Large intestine (tissue), 3 donors: ENCODE results near the gene ART1. TPM values are rescaled to one million over a fixed set of nuclear protein-coding genes. Genes with fewer than 3 reads are reported as not detected.

Experiments
- DNase-seq, 2 donors: peaks; one replicate each; pipeline versions ENCODE4 v3.0.0 to v3.0.0-alpha.2; 2013
- H3K27ac ChIP-seq: one replicate; pipeline ENCODE4 v1.5.1; 2013; ENCODE audit warnings: low read length
- H3K27me3 ChIP-seq: 2 replicates; pipeline ENCODE4 v1.6.1; 2013; ENCODE audit warnings: low read length; ENCODE audit not compliant: control insufficient read depth, insufficient read depth
- H3K36me3 ChIP-seq: 2 replicates; pipeline ENCODE4 v1.6.1; 2013; ENCODE audit warnings: low read length; ENCODE audit not compliant: control insufficient read depth, insufficient read depth
- H3K4me1 ChIP-seq: one replicate; pipeline ENCODE4 v1.6.1; 2013; ENCODE audit warnings: low read length; ENCODE audit not compliant: control insufficient read depth, insufficient read depth
- H3K4me3 ChIP-seq: one replicate; pipeline ENCODE4 v1.5.1; 2013; ENCODE audit warnings: low read length
- H3K9me3 ChIP-seq: one replicate; pipeline ENCODE4 v1.6.1; 2013; ENCODE audit warnings: mild to moderate bottlenecking, low read depth, low read length, moderate library complexity; ENCODE audit not compliant: control insufficient read depth
- WGBS: methylation state at CpG from one replicate; pipeline ENCODE4 v1.1.5; 2013; ENCODE audit warnings: low lambda C conversion rate; ENCODE audit not compliant: insufficient coverage; 5-methylcytosine and 5-hydroxymethylcytosine counted together
- polyA plus RNA-seq: library from polyadenylated mRNA; unstranded; fragments of 120-200 nt; gene quantifications from one replicate; pipeline ENCODE4 v1.2.1, GENCODE V29; 2013

The ART1 gene
- polyA plus RNA-seq, 1 donor: not detected

DNA sequence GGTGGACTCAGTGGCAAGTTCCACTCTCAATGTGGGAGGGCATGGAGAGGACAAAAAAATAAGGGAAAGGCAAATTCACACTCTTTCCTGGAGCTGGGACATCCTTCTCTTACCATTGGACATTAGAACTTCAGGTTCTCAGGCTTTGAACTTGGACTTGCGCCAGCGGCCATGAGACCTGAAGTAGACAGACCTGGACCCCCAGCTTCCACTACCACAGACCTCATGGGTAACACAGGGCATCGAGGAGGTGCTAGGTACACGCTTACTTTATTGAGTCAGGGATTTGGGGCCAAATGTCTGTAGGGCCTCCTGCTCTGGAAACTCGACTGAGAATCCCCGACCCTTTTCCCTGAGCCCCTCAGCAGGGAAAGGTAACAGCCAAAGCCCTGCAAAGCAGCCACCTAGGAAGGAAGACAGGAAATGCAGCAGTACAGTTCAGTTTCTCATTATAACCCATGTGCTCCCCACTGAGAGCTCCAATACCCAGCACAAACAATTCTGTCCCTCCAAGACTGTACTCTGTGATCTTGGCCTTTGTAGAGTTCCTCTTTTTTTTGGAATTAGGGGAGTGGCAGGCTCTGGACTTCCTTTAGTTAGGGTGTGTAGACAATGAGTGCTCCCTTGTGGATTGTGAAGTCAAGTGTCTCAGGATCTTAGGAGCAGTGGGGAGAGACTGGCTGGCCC is 20.6 kb downstream of the ART1 start:
- Histone ChIP-seq H3K27ac (no peak overlapping the region), H3K27me3 (no peaks in the 10 kb centered on the region), H3K36me3 (peaks cover 47% of the 10 kb centered on the region), H3K4me1 (no peaks in the 10 kb centered on the region), H3K4me3 (no peak overlapping the region), H3K9me3 (no peaks in the 10 kb centered on the region)
- no peak for DNase-seq
- no CpG with 5 or more reads among the region's 6 CpGs for WGBS

GRCh38 chr11:3666023-3666530 is 21.1 kb downstream of the ART1 start:
- Histone ChIP-seq H3K27me3 (no peaks in the 10 kb centered on the region), H3K4me3 (no peak overlapping the region), H3K4me1 (no peaks in the 10 kb centered on the region), H3K36me3 (peaks cover 50% of the 10 kb centered on the region), H3K9me3 (no peaks in the 10 kb centered on the region), H3K27ac (no peak overlapping the region)
- WGBS: no CpG with 5 or more reads among the region's 17 CpGs
- DNase-seq: no peak

- no peak for DNase-seq
- Histone ChIP-seq H3K36me3 (peaks cover 62% of the 10 kb centered on the region), H3K27me3 (no peaks in the 10 kb centered on the region), H3K4me1 (no peaks in the 10 kb centered on the region), H3K9me3 (no peaks in the 10 kb centered on the region), H3K4me3 (no peak overlapping the region), H3K27ac (no peak overlapping the region)
- WGBS: no CpG with 5 or more reads among the region's 89 CpGs
Observed at GRCh38 chr11:3667149-3668035, 22.5 kb downstream of the ART1 start.

DNA sequence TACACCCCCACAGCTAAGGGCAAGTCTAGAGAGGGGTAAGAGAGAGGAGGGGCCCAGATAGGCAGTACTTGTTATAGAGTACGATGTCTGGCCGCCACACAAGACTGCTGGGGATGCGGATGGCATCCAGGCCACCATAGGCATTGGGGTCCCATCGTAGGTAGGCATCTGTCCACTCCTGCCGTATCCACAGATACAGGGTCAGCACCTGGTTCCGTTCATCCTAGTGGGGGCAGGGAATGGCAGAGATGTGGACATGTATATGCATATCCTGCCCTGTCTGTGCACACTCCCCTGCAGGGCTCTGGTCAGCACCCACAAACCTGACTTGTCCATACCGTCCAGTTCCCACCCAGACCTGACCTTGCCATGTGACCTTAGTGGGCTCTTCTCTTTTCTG is 24.2 kb downstream of the ART1 start:
- Histone ChIP-seq H3K27ac (no peak overlapping the region), H3K4me1 (no peaks in the 10 kb centered on the region), H3K4me3 (no peak overlapping the region), H3K27me3 (no peaks in the 10 kb centered on the region), H3K36me3 (peaks cover 73% of the 10 kb centered on the region), H3K9me3 (no peaks in the 10 kb centered on the region)
- WGBS: no CpG with 5 or more reads among the region's 7 CpGs
- DNase-seq: no peak

DNA sequence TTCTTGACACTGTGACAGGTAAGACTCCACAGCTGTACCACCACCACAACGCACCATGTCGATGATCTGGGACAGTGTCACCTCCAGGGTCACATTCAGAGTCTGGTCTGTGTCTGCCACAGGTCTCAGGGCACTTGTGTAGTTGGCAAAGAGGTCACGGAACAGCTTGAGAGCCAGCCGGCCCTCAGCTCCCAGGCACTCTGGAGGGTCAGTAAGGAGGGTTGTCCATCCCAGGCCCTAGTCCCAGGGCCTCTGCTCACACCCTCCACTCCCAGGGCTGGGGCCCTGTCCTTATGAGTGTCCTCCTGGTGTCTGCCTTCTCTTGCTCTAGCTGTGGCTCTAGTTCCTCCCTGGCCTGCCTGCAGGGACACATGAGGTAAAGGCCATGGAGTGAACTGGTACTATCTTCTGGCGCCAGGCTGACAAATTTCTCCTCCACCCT is 24.8 kb downstream of the ART1 start:
- H3K36me3 ChIP-seq: peaks cover 75% of the 10 kb centered on the region
- no CpG with 5 or more reads among the region's 5 CpGs for WGBS
- DNase-seq: no peak
- H3K9me3 ChIP-seq: no peaks in the 10 kb centered on the region
- no peak overlapping the region for H3K4me3 ChIP-seq
- no peaks in the 10 kb centered on the region for H3K27me3 ChIP-seq
- H3K27ac ChIP-seq: no peak overlapping the region
- no peaks in the 10 kb centered on the region for H3K4me1 ChIP-seq

DNA sequence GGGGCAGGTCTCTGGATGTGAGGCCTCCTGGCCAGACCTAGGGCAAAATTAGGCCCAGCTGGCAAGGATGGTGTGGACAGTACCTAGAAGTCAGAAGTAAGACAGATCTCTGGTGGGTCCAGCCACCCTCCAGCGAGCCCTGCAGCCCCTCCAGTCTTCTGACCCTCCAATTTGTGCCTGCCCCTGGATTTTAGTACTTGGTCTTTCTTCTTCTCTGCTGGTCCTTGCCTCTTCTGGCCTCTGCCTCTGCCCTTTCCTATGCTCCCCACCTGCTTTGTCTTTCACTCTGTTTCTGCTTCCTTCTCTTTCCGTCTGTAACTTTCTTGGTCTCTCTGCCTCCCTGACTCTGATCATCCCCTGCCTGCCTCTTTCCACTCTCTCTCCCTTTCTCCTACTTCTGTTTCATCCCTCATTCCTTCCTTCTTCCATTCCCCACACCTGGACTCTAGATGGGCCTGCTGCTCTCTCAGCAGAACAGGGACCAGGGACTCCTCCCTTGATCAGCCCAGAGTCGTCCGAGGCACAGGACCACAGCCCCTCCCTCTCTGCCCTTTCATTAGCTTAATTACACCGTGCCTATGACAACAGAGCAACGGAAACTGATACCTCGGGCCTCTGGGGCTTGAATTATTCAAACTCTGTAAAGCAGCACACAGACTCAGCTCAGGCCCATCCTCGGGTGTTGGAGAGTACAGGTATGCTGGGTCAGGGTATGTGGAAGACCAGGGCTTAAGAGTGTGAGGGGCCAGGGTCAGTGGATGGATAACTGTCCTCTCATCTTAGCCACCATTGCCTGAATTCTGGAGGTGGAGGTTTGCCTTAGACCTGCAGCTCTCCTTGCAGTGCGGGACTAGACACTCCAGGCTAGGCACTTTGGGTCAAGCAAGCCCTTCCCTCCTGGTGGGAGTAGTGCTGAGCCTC is 26.7 kb downstream of the ART1 start, which contains the start of gene CHRNA10:
TSS of gene CHRNA10 (minus strand) at position 51 of the 921 bp plus-strand sequence. CDS start 72 bp downstream, outside the sequence.
- H3K27ac ChIP-seq: no peak within 1 kb of the TSS
- 73% methylated on average over 3 of the region's 9 CpGs for WGBS
- H3K4me1 ChIP-seq: no peaks in the 10 kb centered on the region
- no peak for DNase-seq
- H3K27me3 ChIP-seq: no peaks in the 10 kb centered on the region
- peaks cover 78% of the 10 kb centered on the region for H3K36me3 ChIP-seq
- no peak within 1 kb of the TSS for H3K4me3 ChIP-seq
- no peaks in the 10 kb centered on the region for H3K9me3 ChIP-seq

DNA sequence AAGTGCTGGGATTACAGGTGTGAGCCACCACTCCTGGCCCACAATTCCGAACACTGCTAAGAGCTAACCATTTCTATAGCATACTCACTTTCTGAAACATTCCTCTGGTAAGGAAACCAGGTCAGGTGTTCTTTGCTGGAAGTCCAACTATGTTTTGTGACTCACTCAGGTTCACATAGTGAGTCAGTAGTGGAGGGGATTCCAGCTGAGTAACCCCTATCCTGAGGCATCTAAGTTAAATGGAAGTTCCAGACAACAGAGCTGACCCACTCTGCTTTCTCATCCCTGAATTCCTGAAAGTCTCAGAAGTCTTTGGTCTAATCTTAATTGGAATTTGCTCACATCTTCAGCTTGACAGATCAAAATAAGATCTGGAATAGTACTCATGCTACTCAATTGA is 29.3 kb downstream of the ART1 start:
- Histone ChIP-seq H3K27ac (no peak overlapping the region), H3K4me3 (no peak overlapping the region), H3K27me3 (no peaks in the 10 kb centered on the region), H3K36me3 (peaks cover 90% of the 10 kb centered on the region), H3K4me1 (no peaks in the 10 kb centered on the region), H3K9me3 (no peaks in the 10 kb centered on the region)
- no peak for DNase-seq
- WGBS: no CpG with 5 or more reads among the region's 1 CpG

DNA sequence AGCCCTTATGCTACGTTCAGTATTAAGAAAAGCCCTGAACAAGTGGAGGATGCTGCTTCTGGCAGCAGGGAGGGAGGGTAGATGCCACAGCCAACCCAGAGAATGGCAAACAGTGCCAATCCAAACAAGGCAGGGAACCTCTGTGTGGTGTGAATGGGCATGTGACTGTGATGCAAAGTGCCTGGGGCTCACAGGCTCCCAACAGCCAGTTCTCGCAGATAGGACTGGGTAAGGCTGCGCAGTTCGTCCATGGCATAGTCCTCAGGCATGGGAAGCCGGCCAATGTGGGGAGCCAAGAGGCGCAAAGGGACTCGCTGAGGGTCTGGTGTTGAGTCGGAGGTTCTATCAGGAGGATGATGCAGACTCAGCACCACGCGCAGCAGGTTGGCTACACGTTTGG is 31.0 kb downstream of the ART1 start:
- 100% methylated on average over 3 of the region's 11 CpGs for WGBS
- DNase-seq: no peak
- no peaks in the 10 kb centered on the region for H3K4me1 ChIP-seq
- no peaks in the 10 kb centered on the region for H3K27me3 ChIP-seq
- no peaks in the 10 kb centered on the region for H3K9me3 ChIP-seq
- H3K4me3 ChIP-seq: no peak overlapping the region
- peaks cover 91% of the 10 kb centered on the region for H3K36me3 ChIP-seq
- H3K27ac ChIP-seq: no peak overlapping the region

- no CpG with 5 or more reads among the region's 3 CpGs for WGBS
- Histone ChIP-seq H3K4me1 (no peaks in the 10 kb centered on the region), H3K9me3 (no peaks in the 10 kb centered on the region), H3K27ac (no peak overlapping the region), H3K4me3 (no peak overlapping the region), H3K36me3 (peaks cover 96% of the 10 kb centered on the region), H3K27me3 (no peaks in the 10 kb centered on the region)
- DNase-seq: no peak
Observed at GRCh38 chr11:3679077-3679476, 34.1 kb downstream of the ART1 start.

GRCh38 chr11:3683039-3683438 is 38.1 kb downstream of the ART1 start:
- no peak overlapping the region for H3K4me3 ChIP-seq
- H3K27ac ChIP-seq: no peak overlapping the region
- H3K36me3 ChIP-seq: peaks cover 85% of the 10 kb centered on the region
- no peak for DNase-seq
- no peaks in the 10 kb centered on the region for H3K4me1 ChIP-seq
- no peaks in the 10 kb centered on the region for H3K27me3 ChIP-seq
- H3K9me3 ChIP-seq: no peaks in the 10 kb centered on the region
- no CpG with 5 or more reads among the region's 9 CpGs for WGBS
